Activated naive CD4-positive, alpha-beta T cell treated with anti-CD3 and anti-CD28 coated beads for 36 hours (primary cell): ENCODE results near the gene TUBA4A. TPM values are rescaled to one million over a fixed set of nuclear protein-coding genes. Genes with fewer than 3 reads are reported as not detected.

Source experiments
- CTCF ChIA-PET: fragments of 350-600 bp; sonication (Branson Sonifier 250); formaldehyde crosslinking; loops from one replicate; lab custom pipeline; 2021; ENCODE audit warnings: antibody characterized with exemption; lab: Charles Lee
- DNase-seq: peaks from one replicate; pipeline ENCODE4 v3.0.0-alpha.2; 2020
- H3K27ac Mint-ChIP-seq: one replicate; pipeline ENCODE4 v1.8.0; 2021; ENCODE audit warnings: mild to moderate bottlenecking, mixed read lengths
- H3K27me3 Mint-ChIP-seq: one replicate; pipeline ENCODE4 v1.8.0; 2021; ENCODE audit warnings: low read depth, mixed read lengths
- H3K36me3 Mint-ChIP-seq: one replicate; pipeline ENCODE4 v1.8.0; 2021; ENCODE audit warnings: low read depth, mixed read lengths
- H3K4me1 Mint-ChIP-seq: one replicate; pipeline ENCODE4 v1.8.0; 2021; ENCODE audit warnings: low read depth, mixed read lengths
- H3K4me3 Mint-ChIP-seq: one replicate; pipeline ENCODE4 v1.8.0; 2021; ENCODE audit warnings: mild to moderate bottlenecking, moderate library complexity, mixed read lengths
- H3K9me3 Mint-ChIP-seq: one replicate; pipeline ENCODE4 v1.8.0; 2021; ENCODE audit warnings: mixed read lengths
- intact Hi-C: fragments of 100-400 bp; cut with micrococcal nuclease; formaldehyde crosslinking; loops from one replicate; pipeline ENCODE4 v1.15.1; 2023
- total RNA-seq, 2 experiments: library from RNA; stranded (reverse); gene quantifications; one replicate each; pipeline ENCODE4 v1.2.3, GENCODE V29; 2021

The TUBA4A gene
- 100 to 1,000 TPM; 112 to 116 TPM for total RNA-seq

DNA sequence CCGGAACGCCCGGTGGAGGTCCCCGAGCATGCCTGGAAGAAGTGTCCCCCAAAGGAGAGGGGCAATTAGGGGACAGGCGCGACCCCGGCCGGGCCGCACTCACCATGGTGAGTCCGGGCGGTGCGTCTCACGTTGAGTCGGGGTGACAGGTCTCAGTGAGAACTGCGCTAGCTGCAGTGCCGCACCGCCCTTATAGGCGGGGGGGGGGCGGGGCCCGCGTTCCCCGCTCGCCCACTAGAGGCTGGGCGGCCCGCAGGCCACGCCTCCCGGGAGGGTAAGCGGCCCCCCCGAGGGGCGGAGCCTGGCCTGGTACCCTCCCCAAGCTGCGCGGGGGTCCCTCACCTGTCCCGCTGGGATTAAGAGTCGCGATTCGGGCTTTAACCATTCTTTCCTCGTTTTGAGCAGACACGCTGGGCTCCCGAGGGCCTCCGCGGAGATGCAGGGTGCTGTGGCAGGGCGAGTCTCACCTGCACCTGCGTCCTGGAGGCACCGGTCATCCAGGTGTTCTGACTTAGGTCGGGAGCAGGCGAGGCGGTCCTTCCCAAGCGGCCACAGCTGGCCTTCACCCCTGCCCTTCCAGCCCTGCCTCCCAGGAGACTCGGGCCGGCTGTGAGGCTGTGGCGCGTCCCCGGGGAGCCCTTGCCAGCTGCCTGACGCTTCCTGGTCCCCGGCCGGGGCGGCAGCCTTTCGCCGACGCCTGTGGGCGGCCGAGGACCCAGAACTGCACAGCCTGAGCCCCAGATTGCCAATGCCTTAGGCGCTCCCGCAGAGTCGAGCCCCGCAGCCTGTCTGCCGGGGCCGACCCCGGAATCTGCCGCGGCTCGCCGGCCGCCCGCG lies at the start of gene TUBA4A:
TUBA4A (minus strand) TSS at position 166 of the 837 bp plus-strand sequence; CDS start at position 106, 60 bp downstream.
- H3K4me3 Mint-ChIP-seq: peak within 1 kb of the TSS; percentile 70
- CTCF ChIA-PET: interaction anchor here (0.8 to 6.1 kb wide), 9 partner anchors 8 to 543 kb away, joined by 3 to 76 read pairs (median 4); partner anchors contain the start of genes DNAJB2, GLB1L, STK16 and TTLL4
- H3K9me3 Mint-ChIP-seq: no peaks in the 10 kb centered on the region
- peaks cover 31% of the 10 kb centered on the region for H3K36me3 Mint-ChIP-seq
- intact Hi-C loops: loop anchor here (1.0 to 10.0 kb wide), 14 partner anchors 9 to 969 kb away; partner anchors contain the start of genes ANKZF1, ATG9A, CTDSP1 and DNAJB2
- peaks cover 49% of the 10 kb centered on the region for H3K4me1 Mint-ChIP-seq
- H3K27ac Mint-ChIP-seq: peak within 1 kb of the TSS; percentile 95
- peak; percentile 89 for DNase-seq
- no peaks in the 10 kb centered on the region for H3K27me3 Mint-ChIP-seq

- no peaks in the 10 kb centered on the region for H3K9me3 Mint-ChIP-seq
- intact Hi-C loops: no loop called here
- DNase-seq: no peak
- no peak overlapping the region for H3K27ac Mint-ChIP-seq
- CTCF ChIA-PET: interaction anchor here (0.7 to 1.7 kb wide), 3 partner anchors 26 to 148 kb away, joined by 3 to 6 read pairs (median 3); no protein-coding TSS in a partner anchor
- H3K4me1 Mint-ChIP-seq: peaks cover 2% of the 10 kb centered on the region
- no peaks in the 10 kb centered on the region for H3K36me3 Mint-ChIP-seq
- peaks cover 21% of the 10 kb centered on the region for H3K27me3 Mint-ChIP-seq
- H3K4me3 Mint-ChIP-seq: no peak overlapping the region
Observed at GRCh38 chr2:219302412-219302968, 48.8 kb upstream of the TUBA4A start.

DNA sequence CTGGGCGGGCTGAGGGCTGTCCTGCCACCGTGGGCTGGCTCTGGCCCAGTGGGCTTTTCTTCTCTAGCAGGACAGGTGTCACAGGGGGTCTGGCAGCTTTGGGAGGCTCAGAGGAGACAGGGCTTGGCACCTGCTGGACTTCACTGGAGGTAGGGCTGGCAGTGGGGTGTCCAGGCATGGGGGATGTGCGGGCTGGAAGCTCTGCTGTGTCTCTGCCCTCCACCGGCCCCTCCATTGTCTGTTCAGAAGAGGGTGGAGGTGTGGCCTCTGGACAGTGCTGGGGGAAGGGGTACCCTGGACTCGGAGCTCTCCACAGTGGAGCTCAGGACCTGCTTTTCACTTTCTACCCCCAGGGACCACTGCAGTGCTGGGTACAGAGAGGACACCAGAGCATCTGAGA lies 46.3 kb upstream of the TUBA4A start:
- Mint-ChIP-seq H3K27ac (no peak overlapping the region), H3K9me3 (no peaks in the 10 kb centered on the region), H3K4me3 (no peak overlapping the region), H3K4me1 (peaks cover 13% of the 10 kb centered on the region), H3K27me3 (peaks cover 3% of the 10 kb centered on the region), H3K36me3 (no peaks in the 10 kb centered on the region)
- intact Hi-C loops: no loop called here
- CTCF ChIA-PET: interaction anchor here (0.5 to 5.2 kb wide), 15 partner anchors 13 to 534 kb away, joined by 3 to 58 read pairs (median 7); partner anchors contain the start of genes DNAJB2, GLB1L, NHEJ1 and STK16
- DNase-seq: no peak

DNA sequence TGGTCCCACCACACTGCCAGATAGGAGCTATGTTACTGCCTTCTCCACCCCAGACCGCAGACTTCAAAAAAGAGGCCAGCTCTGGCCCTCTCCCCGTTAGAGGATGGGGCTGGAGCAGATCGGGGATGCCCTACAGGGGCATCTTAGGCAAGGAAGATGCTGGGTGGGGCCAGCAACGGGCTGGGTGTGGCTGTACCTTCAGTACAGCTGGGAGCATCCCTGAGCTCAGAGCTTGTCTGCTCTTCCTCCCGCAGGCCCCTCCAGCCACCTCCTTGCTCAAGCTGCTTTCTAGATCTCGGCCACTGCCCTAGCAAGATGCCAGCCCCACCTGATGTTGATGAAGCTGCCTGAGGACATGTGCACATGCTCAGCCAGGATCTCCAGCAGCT lies 45.6 kb upstream of the TUBA4A start:
- Mint-ChIP-seq H3K4me3 (no peak overlapping the region), H3K36me3 (no peaks in the 10 kb centered on the region), H3K4me1 (peaks cover 16% of the 10 kb centered on the region), H3K9me3 (no peaks in the 10 kb centered on the region), H3K27ac (no peak overlapping the region), H3K27me3 (peaks cover 3% of the 10 kb centered on the region)
- CTCF ChIA-PET: interaction anchor here (0.6 to 5.2 kb wide), 20 partner anchors 9 to 843 kb away, joined by 3 to 58 read pairs (median 6); partner anchors contain the start of genes ANKZF1, ATG9A, DNAJB2 and GLB1L
- intact Hi-C loops: loop anchor here (1.0 kb wide), 1 partner anchor 53 kb away; no protein-coding TSS in a partner anchor
- DNase-seq: no peak

DNA sequence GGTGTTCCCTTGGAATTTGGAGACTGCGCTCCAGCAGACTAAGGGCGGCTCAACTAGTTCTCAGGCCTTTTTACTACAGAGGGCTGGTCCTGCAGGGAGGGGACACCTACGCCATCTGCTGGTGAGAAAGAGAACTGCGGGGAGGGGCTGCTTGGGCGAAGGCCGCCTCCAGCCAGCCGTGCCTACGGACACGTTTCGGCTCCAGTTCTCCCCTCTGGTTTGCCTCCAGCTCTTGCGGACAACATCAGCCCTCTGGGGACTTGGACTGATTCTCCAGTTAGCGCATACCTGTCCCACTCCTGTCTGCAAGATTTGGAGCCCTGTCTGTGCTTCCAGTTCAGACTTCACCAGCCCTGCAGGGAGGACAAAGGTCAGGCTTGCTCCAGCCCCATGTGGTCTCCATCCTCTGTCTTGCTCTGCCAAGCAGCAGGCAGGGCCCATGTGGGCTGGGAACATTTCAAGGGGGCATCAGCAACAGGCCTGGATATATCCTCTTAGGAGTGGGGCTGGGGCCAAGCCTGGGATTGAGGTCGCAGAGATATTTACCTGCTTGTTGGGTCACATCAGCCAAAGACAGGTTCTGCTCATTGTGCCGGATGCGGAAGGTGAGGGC lies 45.1 kb upstream of the TUBA4A start:
- CTCF ChIA-PET: interaction anchor here (0.6 to 5.2 kb wide), 24 partner anchors 10 to 843 kb away, joined by 3 to 58 read pairs (median 4); partner anchors contain the start of genes ANKZF1, ATG9A, DNAJB2 and GLB1L
- H3K4me1 Mint-ChIP-seq: peaks cover 20% of the 10 kb centered on the region
- H3K27me3 Mint-ChIP-seq: peaks cover 3% of the 10 kb centered on the region
- H3K27ac Mint-ChIP-seq: no peak overlapping the region
- DNase-seq: peak; percentile 94
- no peak overlapping the region for H3K4me3 Mint-ChIP-seq
- no peaks in the 10 kb centered on the region for H3K9me3 Mint-ChIP-seq
- H3K36me3 Mint-ChIP-seq: no peaks in the 10 kb centered on the region
- intact Hi-C loops: loop anchor here (1.0 kb wide), 4 partner anchors 53 to 139 kb away; partner anchors contain the start of genes ABCB6 and NHEJ1

DNA sequence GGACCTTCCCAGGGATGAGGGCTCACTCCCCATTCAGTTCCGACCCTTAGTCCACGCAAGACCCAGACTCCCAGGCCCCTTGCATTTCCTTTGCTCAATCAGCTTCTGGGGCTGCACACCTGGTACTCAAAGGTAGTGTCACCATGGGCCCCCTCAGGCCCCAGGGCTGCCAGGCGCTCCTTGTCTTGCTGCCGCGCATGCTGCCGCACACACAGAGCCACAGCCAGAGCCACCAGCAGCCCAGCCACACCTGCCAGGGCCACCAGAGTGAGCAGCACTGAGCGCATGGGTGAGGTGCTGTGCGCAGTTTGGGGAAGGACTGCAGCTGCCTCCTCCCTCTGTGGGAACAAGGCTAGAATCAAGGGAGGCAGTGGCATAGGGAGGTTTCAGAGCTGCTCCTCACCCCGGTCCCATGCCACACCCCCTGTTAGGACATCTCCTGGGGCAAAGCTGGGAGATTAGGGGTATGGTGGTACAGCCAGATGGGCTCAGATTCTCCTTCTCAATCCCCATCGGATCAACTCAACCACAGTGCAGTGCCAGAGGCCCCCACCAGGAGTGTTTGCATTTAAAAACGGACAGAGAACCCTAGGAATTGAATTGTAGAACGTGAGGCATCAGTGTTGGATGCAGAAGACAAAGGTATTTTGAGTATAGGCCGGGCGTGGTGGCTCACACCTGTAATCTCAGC lies 44.2 kb upstream of the TUBA4A start:
- H3K4me1 Mint-ChIP-seq: peaks cover 20% of the 10 kb centered on the region
- no peaks in the 10 kb centered on the region for H3K9me3 Mint-ChIP-seq
- H3K27ac Mint-ChIP-seq: no peak overlapping the region
- peaks cover 3% of the 10 kb centered on the region for H3K27me3 Mint-ChIP-seq
- intact Hi-C loops: loop anchor here (1.0 kb wide), 3 partner anchors 80 to 138 kb away; partner anchors contain the start of genes ABCB6 and NHEJ1
- CTCF ChIA-PET: interaction anchor here (0.6 to 5.2 kb wide), 20 partner anchors 8 to 210 kb away, joined by 3 to 58 read pairs (median 4); partner anchors contain the start of genes ANKZF1, ATG9A, DNAJB2 and GLB1L
- H3K4me3 Mint-ChIP-seq: no peak overlapping the region
- no peak for DNase-seq
- H3K36me3 Mint-ChIP-seq: no peaks in the 10 kb centered on the region

- Mint-ChIP-seq H3K4me3 (no peak overlapping the region), H3K36me3 (no peaks in the 10 kb centered on the region), H3K9me3 (no peaks in the 10 kb centered on the region), H3K27me3 (peaks cover 3% of the 10 kb centered on the region), H3K4me1 (peaks cover 20% of the 10 kb centered on the region), H3K27ac (no peak overlapping the region)
- CTCF ChIA-PET: interaction anchor here (0.7 to 7.1 kb wide), 11 partner anchors 9 to 209 kb away, joined by 3 to 196 read pairs (median 17); partner anchors contain the start of genes ANKZF1, ATG9A, DNAJB2 and GLB1L
- no peak for DNase-seq
- intact Hi-C loops: no loop called here
Observed at GRCh38 chr2:219296631-219297391, 43.1 kb upstream of the TUBA4A start.

DNA sequence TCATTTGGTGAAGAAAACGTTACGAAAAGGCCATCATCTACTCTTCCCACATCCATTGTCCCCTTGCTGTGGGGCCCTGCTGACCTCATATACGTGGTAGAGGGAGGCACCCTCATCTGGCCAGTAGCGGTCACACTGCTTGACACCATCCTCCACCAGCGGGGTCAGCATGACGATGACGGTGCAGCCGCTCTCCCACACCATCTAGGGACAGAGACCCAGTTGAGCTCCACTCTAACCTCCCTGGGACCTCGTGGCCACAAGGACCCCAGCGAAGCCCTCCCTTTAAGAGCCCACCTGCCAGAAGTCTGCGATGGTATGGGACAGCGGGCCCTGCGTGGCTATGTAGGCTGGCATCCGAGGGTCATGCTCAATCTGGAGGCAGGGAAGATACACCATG lies 42.4 kb upstream of the TUBA4A start:
- no peaks in the 10 kb centered on the region for H3K36me3 Mint-ChIP-seq
- no peak overlapping the region for H3K4me3 Mint-ChIP-seq
- H3K27me3 Mint-ChIP-seq: peaks cover 3% of the 10 kb centered on the region
- DNase-seq: no peak
- H3K4me1 Mint-ChIP-seq: peaks cover 20% of the 10 kb centered on the region
- H3K9me3 Mint-ChIP-seq: no peaks in the 10 kb centered on the region
- CTCF ChIA-PET: interaction anchor here (1.1 to 7.1 kb wide), 16 partner anchors 10 to 141 kb away, joined by 3 to 196 read pairs (median 14); partner anchors contain the start of genes ANKZF1, CNPPD1, DNAJB2 and NHEJ1
- intact Hi-C loops: no loop called here
- no peak overlapping the region for H3K27ac Mint-ChIP-seq

DNA sequence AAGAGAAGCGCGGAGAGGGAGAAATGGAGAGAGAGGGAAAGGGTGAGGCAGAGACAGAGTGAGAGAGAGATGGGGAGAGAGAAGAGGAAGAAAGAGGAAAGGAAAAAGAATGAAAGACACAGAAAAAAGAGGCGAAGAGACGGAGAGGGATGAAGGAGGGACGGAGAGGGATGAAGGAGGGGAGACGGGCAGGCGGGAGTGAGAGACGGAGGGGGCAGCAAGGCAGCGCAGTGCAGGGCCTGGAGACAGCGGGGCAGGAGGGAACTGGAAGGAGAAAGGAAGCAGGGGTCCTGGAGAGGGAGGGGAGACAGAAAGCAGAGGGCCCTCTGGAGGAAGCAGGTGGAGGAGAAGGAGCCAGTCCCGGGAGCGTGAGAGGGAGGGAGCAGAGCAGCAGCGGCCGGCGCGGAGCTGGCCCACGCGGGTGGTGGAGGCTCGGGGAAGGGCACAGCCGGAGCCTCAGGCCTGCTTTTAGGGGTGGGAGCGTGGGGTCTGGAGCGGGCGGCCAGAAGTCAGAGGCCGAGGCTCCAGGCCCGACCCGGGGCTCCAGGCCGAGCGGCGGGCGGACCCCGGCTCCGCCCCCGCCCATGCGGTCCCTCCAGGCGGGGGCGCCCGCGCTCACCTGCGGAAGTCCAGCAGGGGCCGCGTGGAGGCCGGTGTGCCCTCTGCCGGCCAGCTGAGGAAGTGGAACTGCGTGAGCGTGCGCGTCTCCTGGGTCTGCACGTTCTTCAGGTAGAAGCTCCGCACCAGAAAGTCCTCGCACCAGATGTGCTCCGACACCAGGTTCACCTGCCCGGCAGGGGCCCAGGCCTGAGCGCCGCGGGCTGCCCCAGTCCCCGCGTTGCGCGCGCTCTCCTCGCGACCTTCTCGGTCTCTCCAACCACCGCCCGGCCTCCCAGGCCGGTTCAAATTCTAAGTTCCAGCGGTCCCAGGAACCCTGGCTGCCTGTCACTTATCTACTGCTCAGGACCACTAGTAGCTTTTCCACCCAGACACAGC lies 40.9 kb upstream of the TUBA4A start:
- intact Hi-C loops: loop anchor here (1.0 kb wide), 6 partner anchors 15 to 236 kb away; partner anchors contain the start of genes ANKZF1, ATG9A, DNAJB2 and TUBA4A
- no peaks in the 10 kb centered on the region for H3K9me3 Mint-ChIP-seq
- CTCF ChIA-PET: interaction anchor here (0.5 to 7.1 kb wide), 62 partner anchors 11 to 1057 kb away, joined by 3 to 196 read pairs (median 5); partner anchors contain the start of genes ANKZF1, CNPPD1, DNAJB2 and GLB1L
- DNase-seq: peak; percentile 89
- H3K36me3 Mint-ChIP-seq: no peaks in the 10 kb centered on the region
- peaks cover 20% of the 10 kb centered on the region for H3K4me1 Mint-ChIP-seq
- peak overlapping the region; percentile 77 for H3K4me3 Mint-ChIP-seq
- H3K27ac Mint-ChIP-seq: no peak overlapping the region
- H3K27me3 Mint-ChIP-seq: peaks cover 3% of the 10 kb centered on the region
